B cell (primary cell): Measurements from ENCODE around the gene ATP7B. TPM values are rescaled to one million over a fixed set of nuclear protein-coding genes. Genes with fewer than 3 reads are reported as not detected.

Experiments
- ATAC-seq: fragments of 200-7000 bp; cut with Tn5 transposase; one replicate; pipeline ENCODE4 v1.10.0; 2021; ENCODE audit warnings: low read depth, mild to moderate bottlenecking, moderate number of reproducible peaks, moderate library complexity
- CTCF ChIA-PET: fragments of 350-600 bp; sonication (Branson Sonifier 250); formaldehyde crosslinking; loops from one replicate; lab custom pipeline; 2021; ENCODE audit warnings: antibody characterized with exemption, inconsistent platforms; lab: Charles Lee
- POLR2A ChIA-PET: fragments of 350-600 bp; sonication (Branson Sonifier 250); formaldehyde crosslinking; loops from one replicate; lab custom pipeline; 2021; ENCODE audit warnings: antibody characterized with exemption; lab: Charles Lee
- DNase-seq: peaks from one replicate; pipeline ENCODE4 v3.0.0; 2013
- H2AFZ ChIP-seq: 2 replicates; pipeline ENCODE4 v1.6.1; 2012; ENCODE audit warnings: mild to moderate bottlenecking, low read depth, low read length; ENCODE audit not compliant: insufficient read depth, poor library complexity, severe bottlenecking
- H3K27ac ChIP-seq, 2 donors: 1 replicate in 1 of 2; 2 replicates in 1 of 2; pipeline ENCODE4 v1.5.1; 2012 to 2013; ENCODE audit warnings: low read length in 2 of 2, mild to moderate bottlenecking in 2 of 2, moderate library complexity in 1 of 2
- H3K27me3 ChIP-seq, 4 experiments: fragments of 200-600 bp in 1 of 4; sonication (generic) in 1 of 4; replicated peaks in 1 of 4; 1 replicate in 2 of 4; 2 replicates in 2 of 4; pipeline versions ENCODE4 v1.6.1 to v1.7.0; 2013 to 2016; ENCODE audit warnings: low read length in 3 of 4, mild to moderate bottlenecking in 2 of 4, mixed read lengths in 1 of 4, moderate library complexity in 1 of 4; ENCODE audit not compliant: insufficient read depth in 4 of 4, control insufficient read depth in 3 of 4; ENCODE audit errors: control extremely low read depth in 1 of 4
- H3K36me3 ChIP-seq, 2 experiments: replicated peaks in 1 of 2; 1 replicate in 1 of 2; 2 replicates in 1 of 2; pipeline versions ENCODE4 v1.6.1 to v1.7.1; 2013; ENCODE audit warnings: low read length in 1 of 2; ENCODE audit not compliant: insufficient read depth in 2 of 2, control insufficient read depth in 1 of 2; ENCODE audit errors: control extremely low read depth in 1 of 2, extremely low read depth in 1 of 2
- H3K4me1 ChIP-seq, 2 donors: fragments of 200-600 bp in 1 of 2; sonication (generic) in 1 of 2; 1 replicate in 1 of 2; 2 replicates in 1 of 2; pipeline versions ENCODE4 v1.5.1 to v1.6.1; 2013 to 2017; ENCODE audit warnings: low read length in 2 of 2; ENCODE audit not compliant: control insufficient read depth in 2 of 2, insufficient read depth in 2 of 2
- H3K4me2 ChIP-seq: replicated peaks from 2 replicates; pipeline ENCODE3; 2012; ENCODE audit warnings: mild to moderate bottlenecking, low read depth, low read length; ENCODE audit not compliant: poor library complexity, severe bottlenecking
- H3K4me3 ChIP-seq, 5 experiments: fragments of 200-600 bp in 1 of 5; sonication (generic) in 1 of 5; 1 replicate in 3 of 5; 2 replicates in 2 of 5; pipeline versions ENCODE4 v1.5.1 to v1.7.0; 2011 to 2016; ENCODE audit warnings: low read length in 4 of 5, mild to moderate bottlenecking in 4 of 5, low read depth in 2 of 5, control low read depth in 1 of 5, moderate library complexity in 1 of 5; ENCODE audit not compliant: insufficient read depth in 1 of 5; ENCODE audit errors: control extremely low read depth in 1 of 5, extremely low read depth in 1 of 5
- H3K79me2 ChIP-seq: fragments of 200-600 bp; sonication (generic); one replicate; pipeline ENCODE4 v1.6.0; 2016; ENCODE audit warnings: low read length; ENCODE audit not compliant: control insufficient read depth, insufficient read depth
- H3K9ac ChIP-seq: fragments of 200-600 bp; sonication (generic); 2 replicates; pipeline ENCODE4 v1.6.1; 2017; ENCODE audit warnings: mild to moderate bottlenecking, low read length, moderate library complexity
- H3K9me3 ChIP-seq, 3 donors: one replicate each; pipeline versions ENCODE4 v1.6.1 to v1.7.1; 2013; ENCODE audit warnings: low read length in 2 of 3; ENCODE audit not compliant: control insufficient read depth in 2 of 3, insufficient read depth in 1 of 3; ENCODE audit errors: control extremely low read depth in 1 of 3
- H4K20me1 ChIP-seq: 2 replicates; pipeline ENCODE4 v1.6.0; 2012; ENCODE audit warnings: mild to moderate bottlenecking, low read length; ENCODE audit not compliant: insufficient read depth, control insufficient read depth, poor library complexity, severe bottlenecking
- H3K27ac Mint-ChIP-seq: one replicate; pipeline ENCODE4 v1.8.0; 2021; ENCODE audit warnings: mixed read lengths
- H3K27me3 Mint-ChIP-seq: one replicate; pipeline ENCODE4 v1.8.0; 2021; ENCODE audit warnings: mixed read lengths
- H3K4me1 Mint-ChIP-seq: one replicate; pipeline ENCODE4 v1.8.0; 2021; ENCODE audit warnings: mixed read lengths
- H3K4me3 Mint-ChIP-seq: one replicate; pipeline ENCODE4 v1.8.0; 2021; ENCODE audit warnings: mixed read lengths
- H3K9me3 Mint-ChIP-seq: one replicate; pipeline ENCODE4 v1.8.0; 2022; ENCODE audit warnings: mixed read lengths; ENCODE audit not compliant: insufficient read depth
- EZH2 ChIP-seq: IDR thresholded peaks from 2 replicates; pipeline ENCODE4 v1.6.1; 2012; ENCODE audit warnings: borderline replicate concordance, low read depth, mild to moderate bottlenecking, moderate library complexity, low read length; ENCODE audit not compliant: insufficient read depth, poor library complexity, severe bottlenecking
- WGBS: methylation state at CpG from one replicate; pipeline ENCODE4 v1.1.5; 2013; ENCODE audit warnings: missing lambda C conversion rate; ENCODE audit not compliant: insufficient coverage; 5-methylcytosine and 5-hydroxymethylcytosine counted together
- intact Hi-C: fragments of 100-400 bp; cut with micrococcal nuclease; formaldehyde crosslinking; loops from one replicate; pipeline ENCODE4 v1.10.0; 2022
- polyA plus RNA-seq: library from polyadenylated mRNA; depleted of rRNA; stranded (reverse); fragments of >200 nt; gene quantifications from 2 replicates; pipeline ENCODE4 v1.2.3, GENCODE V29; 2012
- total RNA-seq, 2 donors: library from RNA; stranded (reverse); fragments of 120-200 nt in 1 of 2; gene quantifications; 1 replicate in 1 of 2; 2 replicates in 1 of 2; pipeline versions ENCODE4 v1.2.3 to v1.2.4, GENCODE V29; 2013 to 2022
- TF ChIP-seq, protein P1 (sequence below): fragments of 200-600 bp; IDR thresholded peaks from one replicate; pipeline ENCODE4 v1.8.0; 2022; ENCODE audit warnings: antibody characterized with exemption, mild to moderate bottlenecking

Gene ATP7B
- total and polyA plus RNA-seq, 2 donors (not counting 1 experiment from before 2014, with no cell fraction given): 0.10 to 0.91 TPM

DNA sequence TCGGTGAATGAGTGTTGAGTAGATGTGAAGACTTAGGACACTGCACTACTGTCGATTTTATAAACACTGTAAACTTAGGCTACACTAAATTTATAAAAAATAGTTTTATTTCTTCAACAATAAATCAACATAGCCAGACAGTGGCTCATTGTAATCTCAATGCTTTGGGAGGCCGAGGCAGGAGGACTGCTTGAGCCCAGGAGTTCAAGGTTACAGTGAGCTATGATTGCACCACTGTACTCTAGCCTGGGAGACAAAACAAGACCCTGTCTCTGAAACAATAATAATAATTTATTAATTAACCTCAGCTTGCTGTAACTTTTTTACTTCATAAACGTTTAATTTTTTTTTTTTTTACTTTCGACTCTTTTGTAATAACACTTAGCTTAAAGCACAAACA is 34.4 kb downstream of the ATP7B start:
- Histone ChIP-seq H2AFZ (no peak overlapping the region), H3K4me2 (no peak overlapping the region), H3K4me3 (no peak overlapping the region), H3K27me3 (no peaks in the 10 kb centered on the region), H3K36me3 (no peaks in the 10 kb centered on the region), H3K27ac (no peak overlapping the region), H3K9ac (no peak overlapping the region), H3K79me2 (no peaks in the 10 kb centered on the region), H3K9me3 (no peaks in the 10 kb centered on the region), H4K20me1 (no peaks in the 10 kb centered on the region), H3K4me1 (no peaks in the 10 kb centered on the region)
- Mint-ChIP-seq H3K27me3 (peaks cover 11% of the 10 kb centered on the region), H3K27ac (no peak overlapping the region), H3K4me1 (no peaks in the 10 kb centered on the region), H3K9me3 (no peaks in the 10 kb centered on the region), H3K4me3 (no peak overlapping the region)
- intact Hi-C loops: no loop called here
- ChIA-PET POLR2A (no interaction called here), CTCF (interaction anchor here (0.6 kb wide), 1 partner anchor 762 kb away, joined by 4 read pairs; no protein-coding TSS in a partner anchor)
- TF ChIP-seq, protein P1, sequence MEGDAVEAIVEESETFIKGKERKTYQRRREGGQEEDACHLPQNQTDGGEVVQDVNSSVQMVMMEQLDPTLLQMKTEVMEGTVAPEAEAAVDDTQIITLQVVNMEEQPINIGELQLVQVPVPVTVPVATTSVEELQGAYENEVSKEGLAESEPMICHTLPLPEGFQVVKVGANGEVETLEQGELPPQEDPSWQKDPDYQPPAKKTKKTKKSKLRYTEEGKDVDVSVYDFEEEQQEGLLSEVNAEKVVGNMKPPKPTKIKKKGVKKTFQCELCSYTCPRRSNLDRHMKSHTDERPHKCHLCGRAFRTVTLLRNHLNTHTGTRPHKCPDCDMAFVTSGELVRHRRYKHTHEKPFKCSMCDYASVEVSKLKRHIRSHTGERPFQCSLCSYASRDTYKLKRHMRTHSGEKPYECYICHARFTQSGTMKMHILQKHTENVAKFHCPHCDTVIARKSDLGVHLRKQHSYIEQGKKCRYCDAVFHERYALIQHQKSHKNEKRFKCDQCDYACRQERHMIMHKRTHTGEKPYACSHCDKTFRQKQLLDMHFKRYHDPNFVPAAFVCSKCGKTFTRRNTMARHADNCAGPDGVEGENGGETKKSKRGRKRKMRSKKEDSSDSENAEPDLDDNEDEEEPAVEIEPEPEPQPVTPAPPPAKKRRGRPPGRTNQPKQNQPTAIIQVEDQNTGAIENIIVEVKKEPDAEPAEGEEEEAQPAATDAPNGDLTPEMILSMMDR: no peak
- no peak for TF ChIP-seq EZH2
- DNase-seq: no peak
- ATAC-seq: no peak
- 100% methylated on average over 1 of the region's 5 CpGs for WGBS

DNA sequence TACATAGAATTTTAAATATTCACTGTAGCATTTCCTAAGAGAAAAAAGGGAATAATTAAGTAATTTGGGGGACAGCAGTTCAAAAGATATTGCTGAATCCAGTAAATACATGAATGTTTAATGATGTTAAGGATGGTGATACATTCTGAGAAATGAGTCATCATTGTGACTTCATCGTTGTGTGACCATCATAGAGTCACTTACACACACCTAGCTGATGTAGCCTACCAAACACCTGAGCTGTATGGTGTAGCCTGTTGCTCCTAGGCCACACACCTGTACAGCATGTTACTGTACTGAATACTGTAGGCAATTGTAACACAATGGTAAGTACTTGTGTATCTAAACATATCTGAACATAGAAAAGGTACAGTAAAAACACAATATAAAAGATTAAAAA is 34.8 kb downstream of the ATP7B start:
- Histone ChIP-seq H3K4me3 (no peak overlapping the region), H2AFZ (no peak overlapping the region), H3K36me3 (no peaks in the 10 kb centered on the region), H3K9me3 (no peaks in the 10 kb centered on the region), H3K27ac (no peak overlapping the region), H4K20me1 (no peaks in the 10 kb centered on the region), H3K27me3 (no peaks in the 10 kb centered on the region), H3K4me2 (no peak overlapping the region), H3K4me1 (no peaks in the 10 kb centered on the region), H3K79me2 (no peaks in the 10 kb centered on the region), H3K9ac (no peak overlapping the region)
- no peak overlapping the region for H3K27ac Mint-ChIP-seq
- TF ChIP-seq, protein P1: no peak
- TF ChIP-seq EZH2: no peak
- no CpG with 5 or more reads among the region's 1 CpG for whole genome bisulfite sequencing
- H3K27me3 Mint-ChIP-seq: peaks cover 11% of the 10 kb centered on the region
- ChIA-PET CTCF (no interaction called here), POLR2A (no interaction called here)
- H3K4me1 Mint-ChIP-seq: no peaks in the 10 kb centered on the region
- ATAC-seq: no peak
- H3K4me3 Mint-ChIP-seq: no peak overlapping the region
- H3K9me3 Mint-ChIP-seq: no peaks in the 10 kb centered on the region
- intact Hi-C loops: no loop called here
- no peak for DNase-seq
